Measurements from ENCODE around the gene ACACA. TPM values are rescaled to one million over a fixed set of nuclear protein-coding genes. Genes with fewer than 3 reads are reported as not detected.

ACACA gene
- total RNA-seq, 1 donor from 2014 or later: 42.4 TPM

- Mint-ChIP-seq H3K27me3 (no peaks in the 10 kb centered on the region), H3K4me1 (no peaks in the 10 kb centered on the region), H3K27ac (no peak overlapping the region), H3K4me3 (no peak overlapping the region), H3K36me3 (ENCODE audit: low read depth) (peaks cover 55% of the 10 kb centered on the region), H3K9me3 (no peaks in the 10 kb centered on the region)
- ChIA-PET POLR2A (no interaction called here), CTCF (no interaction called here)
- no peak for ATAC-seq (ENCODE audit: low read depth)
- DNase-seq: no peak
- TF ChIP-seq CTCF (IDR thresholded peaks at IDR 0.05): no peak
- intact Hi-C loops (cut with micrococcal nuclease): no loop called here
These were observed 218.5 kb downstream of the ACACA start for GRCh38 chr17:37188157-37188556.

- Mint-ChIP-seq H3K9me3 (no peaks in the 10 kb centered on the region), H3K4me3 (no peak overlapping the region), H3K4me1 (no peaks in the 10 kb centered on the region), H3K27ac (no peak overlapping the region), H3K27me3 (no peaks in the 10 kb centered on the region), H3K36me3 (ENCODE audit: low read depth) (peaks cover 50% of the 10 kb centered on the region)
- ChIA-PET CTCF (no interaction called here), POLR2A (no interaction called here)
- DNase-seq (no peak), ATAC-seq (ENCODE audit: low read depth) (no peak)
- no peak for TF ChIP-seq CTCF (IDR thresholded peaks at IDR 0.05)
- intact Hi-C loops (cut with micrococcal nuclease): no loop called here
These were observed 219.4 kb downstream of the ACACA start for GRCh38 chr17:37187262-37187661.

- H3K36me3 Mint-ChIP-seq (ENCODE audit: low read depth): peaks cover 48% of the 10 kb centered on the region
- no peak overlapping the region for H3K27ac Mint-ChIP-seq
- H3K4me3 Mint-ChIP-seq: no peak overlapping the region
- no peak for TF ChIP-seq CTCF (IDR thresholded peaks at IDR 0.05)
- intact Hi-C loops (cut with micrococcal nuclease): no loop called here
- no peaks in the 10 kb centered on the region for H3K9me3 Mint-ChIP-seq
- CTCF ChIA-PET: no interaction called here
- no peak for DNase-seq
- POLR2A ChIA-PET: no interaction called here
- no peaks in the 10 kb centered on the region for H3K27me3 Mint-ChIP-seq
- no peak for ATAC-seq (ENCODE audit: low read depth)
- H3K4me1 Mint-ChIP-seq: no peaks in the 10 kb centered on the region
These were observed 223.7 kb downstream of the ACACA start for GRCh38 chr17:37182786-37183465.

GRCh38 chr17:37180376-37180775, 226.3 kb downstream of the ACACA start:
- ChIA-PET CTCF (no interaction called here), POLR2A (no interaction called here)
- no peak for DNase-seq
- H3K36me3 Mint-ChIP-seq (ENCODE audit: low read depth): peaks cover 50% of the 10 kb centered on the region
- H3K4me3 Mint-ChIP-seq: no peak overlapping the region
- no peaks in the 10 kb centered on the region for H3K4me1 Mint-ChIP-seq
- H3K9me3 Mint-ChIP-seq: no peaks in the 10 kb centered on the region
- no peak for TF ChIP-seq CTCF (IDR thresholded peaks at IDR 0.05)
- H3K27ac Mint-ChIP-seq: no peak overlapping the region
- intact Hi-C loops (cut with micrococcal nuclease): no loop called here
- no peaks in the 10 kb centered on the region for H3K27me3 Mint-ChIP-seq
- no peak for ATAC-seq (ENCODE audit: low read depth)

GRCh38 chr17:37179893-37180292, 226.7 kb downstream of the ACACA start:
- no peak overlapping the region for H3K27ac Mint-ChIP-seq
- H3K9me3 Mint-ChIP-seq: no peaks in the 10 kb centered on the region
- DNase-seq: no peak
- H3K4me3 Mint-ChIP-seq: no peak overlapping the region
- no peak for TF ChIP-seq CTCF (IDR thresholded peaks at IDR 0.05)
- peaks cover 54% of the 10 kb centered on the region for H3K36me3 Mint-ChIP-seq (ENCODE audit: low read depth)
- ATAC-seq (ENCODE audit: low read depth): no peak
- H3K4me1 Mint-ChIP-seq: no peaks in the 10 kb centered on the region
- intact Hi-C loops (cut with micrococcal nuclease): no loop called here
- CTCF ChIA-PET: no interaction called here
- H3K27me3 Mint-ChIP-seq: no peaks in the 10 kb centered on the region
- POLR2A ChIA-PET: interaction anchor here (0.6 kb wide), 1 partner anchor 554 kb away, joined by 5 read pairs; no protein-coding TSS in a partner anchor
